ENCODE measurements around the gene BASP1.
"Not testable (repeated sequence)": the region's sequence is repeated elsewhere in the genome, so short reads cannot be mapped to it uniquely, and the experiment has no call there.

BASP1 gene

GRCh38 chr5:17278931-17279330 is 61.5 kb downstream of the BASP1 start:
- in situ Hi-C loops (cut with MboI; ENCODE audit: low sequenced_read_pairs): no loop called here

GRCh38 chr5:17279487-17279886 is 62.1 kb downstream of the BASP1 start:
- in situ Hi-C loops (cut with MboI; ENCODE audit: low sequenced_read_pairs): no loop called here

- in situ Hi-C loops (cut with MboI; ENCODE audit: low sequenced_read_pairs): no loop called here
Observed at GRCh38 chr5:17282283-17283120, 65.1 kb downstream of the BASP1 start.

- in situ Hi-C loops (cut with MboI; ENCODE audit: low sequenced_read_pairs): no loop called here
Observed at GRCh38 chr5:17283121-17283415, 65.6 kb downstream of the BASP1 start.

- in situ Hi-C loops (cut with MboI; ENCODE audit: low sequenced_read_pairs): no loop called here
Observed at GRCh38 chr5:17287501-17288155, 70.2 kb downstream of the BASP1 start.

- in situ Hi-C loops (cut with MboI; ENCODE audit: low sequenced_read_pairs): no loop called here
Observed at GRCh38 chr5:17288570-17288969, 71.1 kb downstream of the BASP1 start.

- in situ Hi-C loops (cut with MboI; ENCODE audit: low sequenced_read_pairs): no loop called here
Observed at GRCh38 chr5:17289681-17290539, 72.5 kb downstream of the BASP1 start.

GRCh38 chr5:17290540-17290974 is 73.1 kb downstream of the BASP1 start:
- in situ Hi-C loops (cut with MboI; ENCODE audit: low sequenced_read_pairs): no loop called here

GRCh38 chr5:17292434-17293015 is 75.1 kb downstream of the BASP1 start:
- in situ Hi-C loops (cut with MboI; ENCODE audit: low sequenced_read_pairs): no loop called here

GRCh38 chr5:17294639-17295311 is 77.3 kb downstream of the BASP1 start:
- in situ Hi-C loops (cut with MboI; ENCODE audit: low sequenced_read_pairs): no loop called here

GRCh38 chr5:17295671-17296070 is 78.2 kb downstream of the BASP1 start:
- in situ Hi-C loops (cut with MboI; ENCODE audit: low sequenced_read_pairs): no loop called here

GRCh38 chr5:17302106-17302505 is 84.7 kb downstream of the BASP1 start:
- in situ Hi-C loops (cut with MboI; ENCODE audit: low sequenced_read_pairs): no loop called here

- in situ Hi-C loops (cut with MboI; ENCODE audit: low sequenced_read_pairs): no loop called here
Observed at GRCh38 chr5:17302604-17303003, 85.2 kb downstream of the BASP1 start.

GRCh38 chr5:17304282-17304681 is 86.9 kb downstream of the BASP1 start:
- in situ Hi-C loops (cut with MboI; ENCODE audit: low sequenced_read_pairs): no loop called here

GRCh38 chr5:17305017-17305416 is 87.6 kb downstream of the BASP1 start:
- in situ Hi-C loops (cut with MboI; ENCODE audit: low sequenced_read_pairs): no loop called here

- in situ Hi-C loops (cut with MboI; ENCODE audit: low sequenced_read_pairs): no loop called here
Observed at GRCh38 chr5:17305964-17306725, 88.7 kb downstream of the BASP1 start.

GRCh38 chr5:17306726-17307091 is 89.3 kb downstream of the BASP1 start:
- in situ Hi-C loops (cut with MboI; ENCODE audit: low sequenced_read_pairs): no loop called here

- in situ Hi-C loops (cut with MboI; ENCODE audit: low sequenced_read_pairs): not testable (repeated sequence)
Observed at GRCh38 chr5:17307440-17307839, 90.0 kb downstream of the BASP1 start.

- in situ Hi-C loops (cut with MboI; ENCODE audit: low sequenced_read_pairs): no loop called here
Observed at GRCh38 chr5:17308326-17309065, 91.1 kb downstream of the BASP1 start.
